OCI-LY1 (cell line): ENCODE measurements around the gene AQR.

Source experiments
- EZH2 ChIP-seq: fragments of 200-600 bp; sonication (generic), shearing (Covaris generic); IDR thresholded peaks from 2 replicates; pipeline ENCODE4 v1.8.0; 2017; ENCODE audit warnings: borderline replicate concordance, mixed run types, mild to moderate bottlenecking, antibody characterized with exemption, low read length, moderate library complexity, mixed read lengths
- TF ChIP-seq, protein P1 (sequence below): fragments of 200-600 bp; sonication (generic), shearing (Covaris generic); IDR thresholded peaks from 2 replicates; pipeline ENCODE4 v1.5.1; 2017; ENCODE audit warnings: mild to moderate bottlenecking, antibody characterized with exemption, low read length, moderate library complexity, mixed read lengths

- TF ChIP-seq, protein P1, sequence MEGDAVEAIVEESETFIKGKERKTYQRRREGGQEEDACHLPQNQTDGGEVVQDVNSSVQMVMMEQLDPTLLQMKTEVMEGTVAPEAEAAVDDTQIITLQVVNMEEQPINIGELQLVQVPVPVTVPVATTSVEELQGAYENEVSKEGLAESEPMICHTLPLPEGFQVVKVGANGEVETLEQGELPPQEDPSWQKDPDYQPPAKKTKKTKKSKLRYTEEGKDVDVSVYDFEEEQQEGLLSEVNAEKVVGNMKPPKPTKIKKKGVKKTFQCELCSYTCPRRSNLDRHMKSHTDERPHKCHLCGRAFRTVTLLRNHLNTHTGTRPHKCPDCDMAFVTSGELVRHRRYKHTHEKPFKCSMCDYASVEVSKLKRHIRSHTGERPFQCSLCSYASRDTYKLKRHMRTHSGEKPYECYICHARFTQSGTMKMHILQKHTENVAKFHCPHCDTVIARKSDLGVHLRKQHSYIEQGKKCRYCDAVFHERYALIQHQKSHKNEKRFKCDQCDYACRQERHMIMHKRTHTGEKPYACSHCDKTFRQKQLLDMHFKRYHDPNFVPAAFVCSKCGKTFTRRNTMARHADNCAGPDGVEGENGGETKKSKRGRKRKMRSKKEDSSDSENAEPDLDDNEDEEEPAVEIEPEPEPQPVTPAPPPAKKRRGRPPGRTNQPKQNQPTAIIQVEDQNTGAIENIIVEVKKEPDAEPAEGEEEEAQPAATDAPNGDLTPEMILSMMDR, result no peak
- TF ChIP-seq EZH2, result no peak
Observed at GRCh38 chr15:34828145-34828911, 141.2 kb downstream of the AQR start.
